Ovary (tissue), 9 donors: Measurements from ENCODE around the gene PGAM5. TPM values are rescaled to one million over a fixed set of nuclear protein-coding genes. Genes with fewer than 3 reads are reported as not detected.

Experiments used
- DNase-seq, 5 donors: peaks; one replicate each; pipeline ENCODE4 v3.0.0-alpha.2; 2019 to 2020
- H3K27ac ChIP-seq, 2 donors: fragments of 200-600 bp; one replicate each; pipeline versions ENCODE4 v1.5.1 to v1.8.0; 2019 to 2022
- H3K27me3 ChIP-seq: fragments of 200-600 bp; one replicate; pipeline ENCODE4 v1.8.0; 2022
- H3K36me3 ChIP-seq: fragments of 200-600 bp; sonication (generic); one replicate; pipeline ENCODE4 v1.5.1; 2019
- H3K4me1 ChIP-seq: one replicate; pipeline ENCODE4 v1.8.1; 2013; ENCODE audit warnings: mild to moderate bottlenecking, moderate library complexity; ENCODE audit not compliant: insufficient read depth
- H3K4me3 ChIP-seq: fragments of 200-600 bp; sonication (generic); one replicate; pipeline ENCODE4 v1.5.1; 2017
- H3K9me3 ChIP-seq, 2 donors: fragments of 200-600 bp in 1 of 2; sonication (generic) in 1 of 2; one replicate each; pipeline versions ENCODE4 v1.5.1 to v1.8.1; 2013 to 2019; ENCODE audit warnings: mild to moderate bottlenecking in 1 of 2, moderate library complexity in 1 of 2
- EP300 ChIP-seq: sonication (generic); formaldehyde crosslinking; IDR thresholded peaks from one replicate; pipeline ENCODE4 v1.6.1; 2017; ENCODE audit warnings: antibody characterized with exemption
- POLR2A ChIP-seq: fragments of 450-650 bp; IDR thresholded peaks from one replicate; pipeline ENCODE4 v1.6.1; 2017; ENCODE audit warnings: antibody characterized with exemption, mild to moderate bottlenecking, moderate library complexity
- whole genome bisulfite sequencing, 3 donors: extraction: QIAGEN DNeasy Blood & Tissue Kit in 1 of 3; methylation state at CpG; one replicate each; pipeline versions ENCODE4 v1.1.5 to v1.1.7; 2013 to 2017; 5-methylcytosine and 5-hydroxymethylcytosine counted together
- intact Hi-C, 4 donors: fragments of 100-400 bp; cut with DNase I; formaldehyde crosslinking; loops; one replicate each; pipeline versions ENCODE4 v1.11.0 to v1.15.1; 2022 to 2023
- polyA plus RNA-seq, 2 donors: library from polyadenylated mRNA; stranded (reverse); fragments of 200-250 nt in 1 of 2; fragments of 350-450 nt in 1 of 2; fragmentation: Illumina TruSeq in 1 of 2; extraction: RNeasy Lipid Tissue Mini Kit (QIAGEN cat#74804) in 1 of 2; gene quantifications; one replicate each; pipeline ENCODE4 v1.2.3, GENCODE V29; 2013 to 2014
- small RNA-seq: library from RNA; depleted of rRNA; stranded (forward); fragments of <200 nt; gene quantifications from one replicate; pipeline ENCODE3, GENCODE V24; 2016
- total RNA-seq, 7 donors: library from RNA; depleted of rRNA in 2 of 7; stranded (reverse); fragments of >200 nt in 2 of 7; fragmentation: NEBNext Ultra II Directional in 3 of 7; extraction: Animal tissue kit (Norgen Biotek cat#: 25700) in 3 of 7; gene quantifications; one replicate each; pipeline versions ENCODE4 v1.1.0 to v1.2.4, GENCODE V29; 2016 to 2023
- TF ChIP-seq, protein P1 (sequence below), 3 donors: fragments of 450-650 bp in 2 of 3; fragments of 200-600 bp in 1 of 3; IDR thresholded peaks; one replicate each; pipeline versions ENCODE4 v1.5.1 to v1.8.0; 2016 to 2022; ENCODE audit warnings: antibody characterized with exemption in 3 of 3, mild to moderate bottlenecking in 1 of 3
- donor health status: DM: no; HTN: no; CAD: no; lungs with moderate emphysema.
- donor health status: DM: no; HTN: no; CAD: no.
- donor health status: Bipolar disorder and iron deficiency.
- donor health status: DM: yes; HTN: yes; CAD: no.
- donor health status: DM: no; HTN: no; CAD: no.
- donor health status: DM: yes; HTN: yes; CAD: no.

Gene PGAM5
- total and polyA plus RNA-seq, 9 donors = 8.0 to 33.9 (median 18.9) TPM

DNA sequence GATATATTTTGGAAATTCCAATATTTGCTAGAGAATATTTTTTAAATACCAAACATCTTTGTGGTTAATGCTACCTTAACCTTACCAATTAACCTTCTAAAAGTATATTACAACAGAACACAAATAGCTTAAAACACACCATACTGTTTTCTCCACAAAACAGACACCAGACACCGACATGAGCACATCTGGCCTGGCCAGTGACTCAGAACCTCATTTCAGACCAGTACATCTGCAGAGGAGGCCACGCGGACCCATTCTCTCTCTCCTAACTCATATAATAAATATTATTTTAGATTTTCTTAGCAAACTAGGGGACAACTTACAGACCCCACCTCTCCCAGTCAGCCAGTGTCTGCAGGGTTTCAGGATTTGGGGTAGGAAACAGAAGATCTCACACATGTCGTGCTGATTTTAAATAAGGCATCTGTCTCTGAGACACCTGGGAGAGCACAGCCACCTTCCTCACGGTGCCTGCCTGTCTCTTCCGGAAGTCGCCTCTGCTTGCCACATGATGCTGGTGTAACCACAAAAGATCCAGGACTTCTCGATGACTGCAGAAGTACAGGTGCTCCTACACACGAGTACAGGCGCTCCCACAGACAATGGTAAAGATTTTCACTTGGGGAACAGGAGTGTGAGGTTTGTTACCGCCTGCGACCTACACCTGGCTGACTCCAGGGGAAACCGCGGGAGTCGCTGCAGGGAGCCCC is 60.6 kb downstream of the PGAM5 start:
- no peaks in the 10 kb centered on the region for H3K9me3 ChIP-seq
- TF ChIP-seq, protein P1, sequence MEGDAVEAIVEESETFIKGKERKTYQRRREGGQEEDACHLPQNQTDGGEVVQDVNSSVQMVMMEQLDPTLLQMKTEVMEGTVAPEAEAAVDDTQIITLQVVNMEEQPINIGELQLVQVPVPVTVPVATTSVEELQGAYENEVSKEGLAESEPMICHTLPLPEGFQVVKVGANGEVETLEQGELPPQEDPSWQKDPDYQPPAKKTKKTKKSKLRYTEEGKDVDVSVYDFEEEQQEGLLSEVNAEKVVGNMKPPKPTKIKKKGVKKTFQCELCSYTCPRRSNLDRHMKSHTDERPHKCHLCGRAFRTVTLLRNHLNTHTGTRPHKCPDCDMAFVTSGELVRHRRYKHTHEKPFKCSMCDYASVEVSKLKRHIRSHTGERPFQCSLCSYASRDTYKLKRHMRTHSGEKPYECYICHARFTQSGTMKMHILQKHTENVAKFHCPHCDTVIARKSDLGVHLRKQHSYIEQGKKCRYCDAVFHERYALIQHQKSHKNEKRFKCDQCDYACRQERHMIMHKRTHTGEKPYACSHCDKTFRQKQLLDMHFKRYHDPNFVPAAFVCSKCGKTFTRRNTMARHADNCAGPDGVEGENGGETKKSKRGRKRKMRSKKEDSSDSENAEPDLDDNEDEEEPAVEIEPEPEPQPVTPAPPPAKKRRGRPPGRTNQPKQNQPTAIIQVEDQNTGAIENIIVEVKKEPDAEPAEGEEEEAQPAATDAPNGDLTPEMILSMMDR (IDR thresholded peaks at IDR 0.05) = no peak
- TF ChIP-seq POLR2A = no peak
- TF ChIP-seq EP300 = no peak
- no peak overlapping the region for H3K4me3 ChIP-seq
- peaks cover 11% of the 10 kb centered on the region for H3K4me1 ChIP-seq
- no peaks in the 10 kb centered on the region for H3K36me3 ChIP-seq
- 82 to 90% (median 86%) methylated on average over 15 of the region's 15 CpGs for WGBS, 3 donors
- H3K27me3 ChIP-seq = no peaks in the 10 kb centered on the region
- no peak overlapping the region for H3K27ac ChIP-seq
- intact Hi-C loops = loop anchor here in 1 of 4 donors (10.0 kb wide), 1 partner anchor 54 kb away; the partner anchor contains the start of gene GOLGA3
- DNase-seq = no peak

Small RNAs within 50 kb of the gene (small RNA-seq; reads per million reads assigned to genes)
- not detected for gene RNA5SP379

Other genes starting within 250 kb of the PGAM5 start
- 10 to 100 TPM; 12.6 to 69.5 (median 54.3) TPM for gene FBRSL1, start 220.7 kb upstream of the PGAM5 start, total RNA-seq
- 10 to 100 TPM in 1 of 2 donors, 1 to 10 TPM in 1; 3.2 to 22.2 TPM for gene FBRSL1, start 220.7 kb upstream of the PGAM5 start, polyA plus RNA-seq
- under 1 TPM in 3 of 7 donors, not detected in 4; 0.61 to 0.71 (median 0.65) TPM for gene LRCOL1, start 100.3 kb upstream of the PGAM5 start, total RNA-seq
- gene LRCOL1, start 100.3 kb upstream of the PGAM5 start, polyA plus RNA-seq = under 1 TPM in 1 of 2 donors, not detected in 1; 0.11 TPM
- gene P2RX2, start 92.1 kb upstream of the PGAM5 start, total RNA-seq = 1 to 10 TPM in 1 of 7 donors, under 1 TPM in 1, not detected in 5; 0.45 to 1.1 TPM
- under 1 TPM in 1 of 2 donors, not detected in 1; 0.11 TPM for gene P2RX2, start 92.1 kb upstream of the PGAM5 start, polyA plus RNA-seq
- 10 to 100 TPM; 12.5 to 34.7 (median 27.3) TPM for gene POLE, start 23.5 kb upstream of the PGAM5 start, total RNA-seq
- gene POLE, start 23.5 kb upstream of the PGAM5 start, polyA plus RNA-seq = 10 to 100 TPM; 15.2 to 16.8 TPM
- gene PXMP2, start 23.3 kb upstream of the PGAM5 start, total RNA-seq = 10 to 100 TPM; 23.6 to 45.0 (median 27.4) TPM
- 10 to 100 TPM; 12.4 to 37.1 TPM for gene PXMP2, start 23.3 kb upstream of the PGAM5 start, polyA plus RNA-seq
- 10 to 100 TPM; 39.2 to 82.0 (median 43.7) TPM for gene ANKLE2, start 51.0 kb downstream of the PGAM5 start, total RNA-seq
- 10 to 100 TPM; 30.5 to 34.0 TPM for gene ANKLE2, start 51.0 kb downstream of the PGAM5 start, polyA plus RNA-seq
- 10 to 100 TPM; 31.1 to 76.0 (median 52.4) TPM for gene GOLGA3, start 118.0 kb downstream of the PGAM5 start, total RNA-seq
- 10 to 100 TPM; 14.4 to 14.9 TPM for gene GOLGA3, start 118.0 kb downstream of the PGAM5 start, polyA plus RNA-seq
- gene CHFR, start 176.8 kb downstream of the PGAM5 start, total RNA-seq = 10 to 100 TPM; 11.7 to 36.4 (median 18.8) TPM
- 10 to 100 TPM; 12.0 to 17.5 TPM for gene CHFR, start 176.8 kb downstream of the PGAM5 start, polyA plus RNA-seq
- 10 to 100 TPM in 5 of 7 donors, 1 to 10 TPM in 2; 8.3 to 20.9 (median 14.5) TPM for gene ZNF605, start 245.5 kb downstream of the PGAM5 start, total RNA-seq
- 10 to 100 TPM in 1 of 2 donors, 1 to 10 TPM in 1; 5.2 to 10.3 TPM for gene ZNF605, start 245.5 kb downstream of the PGAM5 start, polyA plus RNA-seq